DND-41 (cell line): ENCODE results near the gene TSPAN14.
"Not testable (repeated sequence)": the region's sequence is repeated elsewhere in the genome, so short reads cannot be mapped to it uniquely, and the experiment has no call there.

Source experiments
- ATAC-seq: fragments of 200-7000 bp; cut with Tn5 transposase; 3 replicates; pipeline ENCODE4 v1.9.1; 2021; ENCODE audit warnings: low read depth; ENCODE audit not compliant: insufficient read depth
- DNase-seq: peaks from one replicate; pipeline ENCODE4 v3.0.0-alpha.2; 2020
- H2AFZ ChIP-seq: 2 replicates; pipeline ENCODE4 v1.6.0; 2012; ENCODE audit warnings: low read depth, low read length
- H3K27ac ChIP-seq: 2 replicates; pipeline ENCODE4 v1.5.1; 2012; ENCODE audit warnings: low read length, inconsistent platforms
- H3K27me3 ChIP-seq: fragments of 200-600 bp; sonication (generic); 2 replicates; pipeline ENCODE4 v1.6.0; 2012; ENCODE audit warnings: low read length, mild to moderate bottlenecking, inconsistent platforms; ENCODE audit not compliant: insufficient read depth, poor library complexity
- H3K36me3 ChIP-seq: 2 replicates; pipeline ENCODE4 v1.5.1; 2012; ENCODE audit warnings: low read length, inconsistent platforms; ENCODE audit not compliant: insufficient read depth
- H3K4me1 ChIP-seq: 2 replicates; pipeline ENCODE4 v1.5.1; 2012; ENCODE audit warnings: mild to moderate bottlenecking, low read length; ENCODE audit not compliant: insufficient read depth
- H3K4me2 ChIP-seq: 2 replicates; pipeline ENCODE4 v1.6.0; 2012; ENCODE audit warnings: mild to moderate bottlenecking, moderate library complexity, low read length, inconsistent platforms; ENCODE audit not compliant: insufficient read depth
- H3K4me3 ChIP-seq, 2 experiments: fragments of 200-600 bp in 1 of 2; shearing (Covaris generic) in 1 of 2; 2 replicates each; pipeline ENCODE4 v1.5.1; 2012 to 2016; ENCODE audit warnings: inconsistent platforms in 2 of 2, low read length in 2 of 2, mild to moderate bottlenecking in 2 of 2, low read depth in 1 of 2, moderate library complexity in 1 of 2
- H3K79me2 ChIP-seq: 2 replicates; pipeline ENCODE4 v1.6.0; 2012; ENCODE audit warnings: low read length, inconsistent platforms; ENCODE audit not compliant: insufficient read depth
- H3K9ac ChIP-seq: 2 replicates; pipeline ENCODE4 v1.6.0; 2012; ENCODE audit warnings: low read depth, mild to moderate bottlenecking, inconsistent platforms, low read length, moderate library complexity
- H3K9me3 ChIP-seq: 2 replicates; pipeline ENCODE4 v1.5.1; 2012; ENCODE audit warnings: low read length, moderate library complexity, mild to moderate bottlenecking, inconsistent platforms; ENCODE audit not compliant: insufficient read depth, severe bottlenecking
- H4K20me1 ChIP-seq: 2 replicates; pipeline ENCODE4 v1.6.0; 2012; ENCODE audit warnings: low read length; ENCODE audit not compliant: insufficient read depth
- CTCF ChIP-seq: IDR thresholded peaks from 2 replicates; pipeline ENCODE4 v1.5.1; 2012; ENCODE audit warnings: borderline replicate concordance, low read length, moderate library complexity, mild to moderate bottlenecking; ENCODE audit not compliant: poor library complexity, severe bottlenecking; ENCODE audit errors: extremely low read depth
- EZH2 ChIP-seq: IDR thresholded peaks from 3 replicates; pipeline ENCODE4 v1.6.1; 2012; ENCODE audit warnings: borderline replicate concordance, low read depth, mild to moderate bottlenecking, moderate library complexity, low read length, inconsistent platforms; ENCODE audit not compliant: severe bottlenecking

Gene TSPAN14

GRCh38 chr10:80416479-80417098 lies 37.5 kb upstream of the TSPAN14 start:
- Histone ChIP-seq H2AFZ (no peak overlapping the region), H3K4me3 (no peak overlapping the region), H3K27ac (no peak overlapping the region), H3K27me3 (peaks cover 4% of the 10 kb centered on the region), H3K36me3 (peaks cover 5% of the 10 kb centered on the region; the same call in 1 of the 2 replicates), H3K4me2 (no peak overlapping the region), H3K79me2 (peaks cover 14% of the 10 kb centered on the region; the same call in 1 of the 2 replicates), H3K4me1 (peaks cover 10% of the 10 kb centered on the region), H3K9ac (no peak overlapping the region), H3K9me3 (no peaks in the 10 kb centered on the region), H4K20me1 (peaks cover 13% of the 10 kb centered on the region; the same call in 1 of the 2 replicates)
- DNase-seq (no peak), ATAC-seq (no peak)
- TF ChIP-seq EZH2, result no peak
- TF ChIP-seq CTCF, result no peak

- H3K27me3 ChIP-seq, ATAC-seq, H3K4me3 ChIP-seq, H3K79me2 ChIP-seq, H3K9me3 ChIP-seq, DNase-seq, H3K9ac ChIP-seq, H2AFZ ChIP-seq, H3K4me1 ChIP-seq, H3K36me3 ChIP-seq, H3K4me2 ChIP-seq, H3K27ac ChIP-seq: not testable (repeated sequence)
- H4K20me1 ChIP-seq, result peaks cover 13% of the 10 kb centered on the region; the same call in 1 of the 2 replicates
Measured at GRCh38 chr10:80417256-80417655, 36.9 kb upstream of the TSPAN14 start.

- Histone ChIP-seq H3K4me2 (no peak overlapping the region), H3K27me3 (peaks cover 4% of the 10 kb centered on the region), H3K36me3 (peaks cover 23% of the 10 kb centered on the region), H2AFZ (no peak overlapping the region), H3K9me3 (no peaks in the 10 kb centered on the region), H3K4me1 (no peaks in the 10 kb centered on the region), H3K9ac (no peak overlapping the region), H4K20me1 (0 out of 2 replicates have a peak, but pooled peaks cover 5% of the 10 kb centered on the region), H3K79me2 (0 out of 2 replicates have a peak, but pooled peaks cover 2% of the 10 kb centered on the region), H3K4me3 (no peak overlapping the region), H3K27ac (no peak overlapping the region)
- no peak for ATAC-seq
- no peak for DNase-seq
- no peak for TF ChIP-seq CTCF
- no peak for TF ChIP-seq EZH2
Measured at GRCh38 chr10:80421050-80421706, 32.9 kb upstream of the TSPAN14 start.
